OCI-LY1 (cell line): ENCODE results near the gene CSTB.

Experiments
- CTCF ChIP-seq: fragments of 200-600 bp; sonication (generic), shearing (Covaris generic); IDR thresholded peaks from 2 replicates; pipeline ENCODE4 v1.5.1; 2017; ENCODE audit warnings: mild to moderate bottlenecking, antibody characterized with exemption, low read length, moderate library complexity, mixed read lengths
- EZH2 ChIP-seq: fragments of 200-600 bp; sonication (generic), shearing (Covaris generic); IDR thresholded peaks from 2 replicates; pipeline ENCODE4 v1.8.0; 2017; ENCODE audit warnings: borderline replicate concordance, mixed run types, mild to moderate bottlenecking, antibody characterized with exemption, low read length, moderate library complexity, mixed read lengths

DNA sequence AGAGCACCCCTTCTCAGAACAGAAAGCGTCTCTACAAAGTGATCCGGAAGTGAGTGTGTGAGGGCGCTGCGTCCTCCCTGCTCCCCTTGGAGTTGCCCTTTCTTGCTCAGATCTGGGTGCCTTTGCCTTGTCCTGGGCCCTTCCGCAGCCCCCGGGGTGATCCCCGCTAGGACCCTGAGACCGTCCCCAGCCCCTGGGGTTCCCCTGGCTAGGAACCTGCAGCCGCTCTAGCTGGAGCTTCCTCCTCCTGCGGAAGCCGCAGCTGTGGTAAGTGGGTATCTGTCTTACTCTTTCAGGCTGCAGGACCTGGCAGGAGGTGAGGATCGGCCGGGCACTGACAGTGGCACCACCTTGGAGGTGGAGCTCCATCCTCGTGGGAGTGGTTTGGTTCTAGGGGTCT, 24.5 kb upstream of the CSTB start:
- TF ChIP-seq CTCF (no peak), EZH2 (no peak)
